H9 (cell line): Measurements from ENCODE around the gene RAB15. TPM values are rescaled to one million over a fixed set of nuclear protein-coding genes. Genes with fewer than 3 reads are reported as not detected.

Experiments used
- DNase-seq: peaks from one replicate; pipeline ENCODE4 v3.0.0-alpha.2; 2017
- H2AFZ ChIP-seq: one replicate; pipeline ENCODE4 v1.6.1; 2013; ENCODE audit warnings: mild to moderate bottlenecking, low read length, control low read depth, moderate library complexity
- H2AK5ac ChIP-seq: 2 replicates; pipeline ENCODE4 v1.6.1; 2013; ENCODE audit warnings: low read length, control low read depth, mixed read lengths; ENCODE audit not compliant: insufficient read length
- H2BK120ac ChIP-seq: one replicate; pipeline ENCODE4 v1.6.1; 2013; ENCODE audit warnings: low read depth, mild to moderate bottlenecking, low read length, control low read depth, inconsistent platforms; ENCODE audit not compliant: poor library complexity, severe bottlenecking
- H2BK12ac ChIP-seq: 2 replicates; pipeline ENCODE4 v1.6.1; 2013; ENCODE audit warnings: low read length, control low read depth, mixed read lengths, low read depth; ENCODE audit not compliant: insufficient read length
- H2BK15ac ChIP-seq: 2 replicates; pipeline ENCODE4 v1.6.1; 2013; ENCODE audit warnings: low read depth, low read length, control low read depth
- H2BK20ac ChIP-seq: one replicate; pipeline ENCODE4 v1.6.1; 2013; ENCODE audit warnings: low read depth, mild to moderate bottlenecking, low read length, control low read depth, inconsistent platforms; ENCODE audit not compliant: poor library complexity, severe bottlenecking
- H2BK5ac ChIP-seq: 2 replicates; pipeline ENCODE4 v1.6.1; 2013; ENCODE audit warnings: low read length, control low read depth, mixed read lengths; ENCODE audit not compliant: insufficient read length
- H3K14ac ChIP-seq: 2 replicates; pipeline ENCODE4 v1.6.1; 2013; ENCODE audit warnings: low read length, control low read depth; ENCODE audit not compliant: insufficient read depth
- H3K18ac ChIP-seq: 2 replicates; pipeline ENCODE4 v1.6.1; 2013; ENCODE audit warnings: low read depth, mild to moderate bottlenecking, mixed read lengths, low read length, control low read depth; ENCODE audit not compliant: insufficient read length
- H3K23ac ChIP-seq: 2 replicates; pipeline ENCODE4 v1.6.1; 2013; ENCODE audit warnings: low read length, control low read depth, mixed read lengths, low read depth; ENCODE audit not compliant: insufficient read length
- H3K23me2 ChIP-seq: 2 replicates; pipeline ENCODE4 v1.6.1; 2013; ENCODE audit warnings: low read depth, mild to moderate bottlenecking, mixed read lengths, low read length, control low read depth; ENCODE audit not compliant: insufficient read length, poor library complexity, severe bottlenecking
- H3K27ac ChIP-seq: 2 replicates; pipeline ENCODE4 v1.5.1; 2013; ENCODE audit warnings: low read length, control low read depth, mixed read lengths, low read depth; ENCODE audit not compliant: insufficient read length
- H3K27me3 ChIP-seq: 2 replicates; pipeline ENCODE4 v1.6.1; 2013; ENCODE audit warnings: low read length, control low read depth, inconsistent platforms; ENCODE audit not compliant: insufficient read depth
- H3K4ac ChIP-seq: 2 replicates; pipeline ENCODE4 v1.6.1; 2013; ENCODE audit warnings: low read depth, mild to moderate bottlenecking, control low read depth, inconsistent platforms, low read length, moderate library complexity
- H3K4me1 ChIP-seq: 2 replicates; pipeline ENCODE4 v1.6.1; 2013; ENCODE audit warnings: low read length, control low read depth, inconsistent platforms; ENCODE audit not compliant: insufficient read depth
- H3K4me2 ChIP-seq: 2 replicates; pipeline ENCODE4 v1.6.1; 2013; ENCODE audit warnings: low read length, control low read depth, mixed read lengths; ENCODE audit not compliant: insufficient read length, insufficient read depth
- H3K56ac ChIP-seq: 2 replicates; pipeline ENCODE4 v1.6.1; 2013; ENCODE audit warnings: low read depth, mild to moderate bottlenecking, mixed read lengths, low read length, control low read depth; ENCODE audit not compliant: insufficient read length
- H3K79me1 ChIP-seq: 2 replicates; pipeline ENCODE4 v1.6.1; 2013; ENCODE audit warnings: low read depth, mild to moderate bottlenecking, moderate library complexity, low read length, control low read depth, inconsistent platforms; ENCODE audit not compliant: insufficient read depth, poor library complexity, severe bottlenecking
- H3K79me2 ChIP-seq: 2 replicates; pipeline ENCODE4 v1.6.1; 2013; ENCODE audit warnings: low read length, control low read depth, inconsistent platforms; ENCODE audit not compliant: insufficient read depth
- H3K9ac ChIP-seq: 2 replicates; pipeline ENCODE4 v1.6.1; 2013; ENCODE audit warnings: low read length, control low read depth, mixed read lengths; ENCODE audit not compliant: insufficient read length; ENCODE audit errors: extremely low read depth
- H3K9me3 ChIP-seq: one replicate; pipeline ENCODE4 v1.6.1; 2013; ENCODE audit warnings: low read depth, low read length, inconsistent platforms; ENCODE audit not compliant: control insufficient read depth
- H3T11ph ChIP-seq: one replicate; pipeline ENCODE4 v1.6.1; 2013; ENCODE audit warnings: mild to moderate bottlenecking, low read length, control low read depth, inconsistent platforms
- H4K20me1 ChIP-seq: one replicate; pipeline ENCODE4 v1.6.1; 2013; ENCODE audit not compliant: control insufficient read depth, insufficient read length, insufficient read depth
- H4K5ac ChIP-seq: 2 replicates; pipeline ENCODE4 v1.6.1; 2013; ENCODE audit warnings: low read depth, mild to moderate bottlenecking, mixed read lengths, low read length, control low read depth; ENCODE audit not compliant: insufficient read length
- H4K8ac ChIP-seq: replicated peaks from 2 replicates; pipeline ENCODE4 v1.6.1; 2013; ENCODE audit warnings: low read length, control low read depth, mixed read lengths, low read depth; ENCODE audit not compliant: insufficient read length
- H4K91ac ChIP-seq: 2 replicates; pipeline ENCODE4 v1.6.1; 2013; ENCODE audit warnings: low read depth, mild to moderate bottlenecking, moderate library complexity, mixed read lengths, low read length, control low read depth; ENCODE audit not compliant: insufficient read length
- H3K27ac Mint-ChIP-seq, 3 experiments: 2 replicates in 2 of 3; 3 replicates in 1 of 3; pipeline ENCODE4 v1.8.0; 2020 to 2021; ENCODE audit warnings: mixed read lengths in 3 of 3, mild to moderate bottlenecking in 1 of 3, moderate library complexity in 1 of 3
- H3K27me3 Mint-ChIP-seq: 2 replicates; pipeline ENCODE4 v1.8.0; 2021; ENCODE audit warnings: low read depth, mild to moderate bottlenecking, moderate library complexity, mixed read lengths
- H3K36me3 Mint-ChIP-seq, 3 experiments: 2 replicates in 2 of 3; 3 replicates in 1 of 3; pipeline ENCODE4 v1.8.0; 2020 to 2021; ENCODE audit warnings: low read depth in 3 of 3, mixed read lengths in 3 of 3; ENCODE audit not compliant: insufficient read depth in 1 of 3
- H3K4me1 Mint-ChIP-seq, 2 experiments: 2 replicates each; pipeline ENCODE4 v1.8.0; 2020; ENCODE audit warnings: mixed read lengths in 2 of 2
- H3K4me3 Mint-ChIP-seq, 2 experiments: 2 replicates in 1 of 2; 3 replicates in 1 of 2; pipeline ENCODE4 v1.8.0; 2020 to 2021; ENCODE audit warnings: mild to moderate bottlenecking in 2 of 2, mixed read lengths in 2 of 2, moderate library complexity in 1 of 2
- H3K9me3 Mint-ChIP-seq, 2 experiments: 2 replicates in 1 of 2; 3 replicates in 1 of 2; pipeline ENCODE4 v1.8.0; 2020; ENCODE audit warnings: mild to moderate bottlenecking in 2 of 2, mixed read lengths in 2 of 2, moderate library complexity in 1 of 2
- CTCF ChIP-seq: fragments of 200-600 bp; sonication (generic); conservative IDR thresholded peaks from 3 replicates; pipeline ENCODE4 v1.8.0; 2021; ENCODE audit warnings: antibody characterized with exemption, mild to moderate bottlenecking
- WGBS: extraction: QIAGEN DNeasy Blood & Tissue Kit; methylation state at CpG from one replicate; pipeline ENCODE4 v1.1.7; 2013; ENCODE audit warnings: missing lambda C conversion rate, low lambda C conversion rate, mixed read lengths; ENCODE audit not compliant: insufficient read length; ENCODE audit errors: extremely low coverage; 5-methylcytosine and 5-hydroxymethylcytosine counted together
- total RNA-seq: library from RNA; stranded (reverse); gene quantifications from 2 replicates; pipeline ENCODE4 v1.2.1, GENCODE V29; 2021

Gene RAB15
- total RNA-seq, 1 experiment from 2014 or later = 54.3 TPM

GRCh38 chr14:64955297-64955696, 16.8 kb downstream of the RAB15 start:
- Mint-ChIP-seq H3K4me1 (peaks cover 45 to 54% of the 10 kb centered on the region in 2 experiments), H3K4me3 (no peak overlapping the region), H3K9me3 (no peaks in the 10 kb centered on the region; a peak in 2 of 5 replicates), H3K36me3 (peaks cover 0 to 27% (median 22%) of the 10 kb centered on the region in 3 experiments), H3K27ac (peak overlapping the region; percentile 79 to 88 (median 87); a peak in 5 of 7 replicates), H3K27me3 (no peaks in the 10 kb centered on the region)
- Histone ChIP-seq H3K56ac (no peak overlapping the region), H3K79me1 (no peaks in the 10 kb centered on the region), H3K23ac (no peak overlapping the region), H4K8ac (no peak overlapping the region), H3T11ph (no peak overlapping the region), H2AK5ac (no peak overlapping the region), H3K4me2 (no peak overlapping the region), H3K4ac (no peak overlapping the region), H2BK120ac (no peak overlapping the region), H2BK5ac (no peak overlapping the region), H2BK15ac (no peak overlapping the region), H3K27me3 (no peaks in the 10 kb centered on the region), H3K23me2 (no peaks in the 10 kb centered on the region), H3K18ac (no peak overlapping the region), H3K9me3 (no peaks in the 10 kb centered on the region), H3K4me1 (peaks cover 17% of the 10 kb centered on the region; the same call in 1 of the 2 replicates), H2BK20ac (no peak overlapping the region), H2AFZ (no peak overlapping the region), H3K9ac (no peak overlapping the region), H3K79me2 (no peaks in the 10 kb centered on the region), H3K27ac (no peak overlapping the region), H4K20me1 (no peaks in the 10 kb centered on the region), H2BK12ac (no peak overlapping the region), H4K5ac (no peak overlapping the region), H3K14ac (no peak overlapping the region), H4K91ac (no peak overlapping the region)
- DNase-seq = no peak
- WGBS = no CpG with 5 or more reads among the region's 6 CpGs
- TF ChIP-seq CTCF = no peak
